Activated CD4-positive, alpha-beta T cell treated with anti-CD3 and anti-CD28 coated beads, Interleukin-10, Interleukin-2, amounts not matched to agents 100 ng/mL and 50 ng/mL, durations not matched to agents 16 hours and 8 hours (primary cell): ENCODE data around the gene C2orf78.
"Not testable (repeated sequence)": the region's sequence is repeated elsewhere in the genome, so short reads cannot be mapped to it uniquely, and the experiment has no call there.

Experiments
- DNase-seq: peaks from one replicate; pipeline ENCODE4 v3.0.0-alpha.2; 2020

Gene C2orf78

GRCh38 chr2:73779467-73780236, 4.3 kb upstream of the C2orf78 start, which contains the start of gene DUSP11:
Gene DUSP11 (minus strand): TSS chr2:73780103. CDS start chr2:73779974, 129 bp downstream.
- DNase-seq = peak; percentile 98

- DNase-seq = no peak
Measured at GRCh38 chr2:73780237-73780582, 3.8 kb upstream of the C2orf78 start.

- not testable (repeated sequence) for DNase-seq
Measured at GRCh38 chr2:73783402-73783801, 581 bp upstream of the C2orf78 start.

- no peak for DNase-seq
Measured at GRCh38 chr2:73811878-73812277, 27.9 kb downstream of the C2orf78 start.

GRCh38 chr2:73812635-73813034, 28.7 kb downstream of the C2orf78 start:
- no peak for DNase-seq

- no peak for DNase-seq
Measured at GRCh38 chr2:73818296-73818695, 34.3 kb downstream of the C2orf78 start.

GRCh38 chr2:73821227-73821626, 37.2 kb downstream of the C2orf78 start:
- DNase-seq = peak; percentile 74

- DNase-seq = no peak
Measured at GRCh38 chr2:73821669-73822068, 37.7 kb downstream of the C2orf78 start.

GRCh38 chr2:73822276-73822675, 38.3 kb downstream of the C2orf78 start:
- peak; percentile 52 for DNase-seq

GRCh38 chr2:73822991-73823390, 39.0 kb downstream of the C2orf78 start:
- no peak for DNase-seq

GRCh38 chr2:73823416-73823815, 39.4 kb downstream of the C2orf78 start:
- DNase-seq = no peak

GRCh38 chr2:73823916-73824523, 40.0 kb downstream of the C2orf78 start:
- peak; percentile 70 for DNase-seq

GRCh38 chr2:73825408-73825807, 41.4 kb downstream of the C2orf78 start:
- DNase-seq = no peak

GRCh38 chr2:73827018-73827417, 43.0 kb downstream of the C2orf78 start:
- peak; percentile 42 for DNase-seq

- no peak for DNase-seq
Measured at GRCh38 chr2:73827660-73828388, 43.8 kb downstream of the C2orf78 start.

- DNase-seq = no peak
Measured at GRCh38 chr2:73828389-73828817, 44.4 kb downstream of the C2orf78 start.

GRCh38 chr2:73828818-73829570, 45.0 kb downstream of the C2orf78 start, which contains the start of gene STAMBP:
Gene STAMBP (plus strand): TSS chr2:73828961. CDS start chr2:73830857, 1,896 bp downstream.
- peak; percentile 96 for DNase-seq

- DNase-seq = peak; percentile 83
Measured at GRCh38 chr2:73830871-73831401, 47.0 kb downstream of the C2orf78 start.

GRCh38 chr2:73832930-73833329, 48.9 kb downstream of the C2orf78 start:
- no peak for DNase-seq

GRCh38 chr2:73836141-73836943, 52.4 kb downstream of the C2orf78 start:
- no peak for DNase-seq

GRCh38 chr2:73837847-73838585, 54.0 kb downstream of the C2orf78 start:
- no peak for DNase-seq
